Measurements from ENCODE around the gene SH3TC1. TPM values are rescaled to one million over a fixed set of nuclear protein-coding genes. Genes with fewer than 3 reads are reported as not detected.

The SH3TC1 gene
- total RNA-seq, 1 donor from 2014 or later, result 1.2 TPM

DNA sequence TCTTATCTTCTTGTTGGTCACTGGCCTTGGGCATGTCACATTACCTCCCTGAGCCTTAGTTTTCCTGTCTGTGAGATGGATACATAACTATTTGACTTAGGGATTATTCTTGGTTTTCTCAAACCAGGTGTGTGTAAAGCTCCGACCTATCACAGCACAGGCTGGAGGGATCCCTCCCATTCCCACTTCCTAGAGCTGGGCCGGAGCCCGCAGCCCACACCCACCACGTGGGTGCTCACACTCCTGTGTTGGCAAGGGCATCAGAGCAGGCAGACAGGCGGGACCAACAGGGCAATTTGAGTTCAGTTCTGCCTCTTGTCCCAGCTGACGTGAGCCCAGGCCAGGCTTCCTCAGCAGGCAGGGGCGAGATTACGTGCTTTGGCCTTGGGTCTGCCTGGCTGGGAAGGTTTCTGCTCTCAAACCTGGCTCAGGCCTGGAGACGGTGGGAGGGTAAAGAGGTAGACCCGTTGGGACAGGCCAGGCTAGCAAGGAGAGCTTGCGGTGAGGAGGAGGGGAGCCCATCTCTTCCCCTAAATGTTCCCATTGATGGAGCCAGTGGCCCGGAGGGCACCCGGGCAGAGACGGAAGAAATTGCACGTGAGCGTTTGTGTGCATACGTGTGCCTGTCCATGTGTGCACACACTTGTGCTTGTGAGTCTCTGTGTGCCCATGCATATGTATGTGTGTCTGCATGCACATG lies 734 bp upstream of the SH3TC1 start:
- Histone ChIP-seq H3K4me3 (ENCODE audit: insufficient read depth, low read depth, low read length) (no peak overlapping the region), H3K4me2 (ENCODE audit: low read length) (peak overlapping the region; percentile 82), H3K27ac (ENCODE audit: low read depth, low read length) (no peak overlapping the region)

GRCh38 chr4:8199594-8200301 lies 658 bp downstream of the SH3TC1 start:
- no peak for DNase-seq (ENCODE audit: low read depth)
- H2AFZ ChIP-seq (ENCODE audit: low read depth, low read length), result peak overlapping the region; percentile 74
- no peaks in the 10 kb centered on the region for H4K20me1 ChIP-seq (ENCODE audit: insufficient read depth, low read length)
- Mint-ChIP-seq H3K36me3 (ENCODE audit: low read depth, unreplicated experiment) (peaks cover 2% of the 10 kb centered on the region), H3K4me3 (ENCODE audit: unreplicated experiment) (no peak overlapping the region), H3K9me3 (ENCODE audit: unreplicated experiment) (no peaks in the 10 kb centered on the region), H3K27me3 (ENCODE audit: low read depth, unreplicated experiment) (peaks cover 44% of the 10 kb centered on the region), H3K27ac (ENCODE audit: unreplicated experiment) (no peak overlapping the region), H3K4me1 (ENCODE audit: low read depth, unreplicated experiment) (peaks cover 10% of the 10 kb centered on the region)
- H3K36me3 ChIP-seq (ENCODE audit: insufficient read depth, low read length), result no peaks in the 10 kb centered on the region
- peak overlapping the region; percentile 82 for H3K4me2 ChIP-seq (ENCODE audit: low read length)
- H3K9ac ChIP-seq (ENCODE audit: low read length), result peak overlapping the region; percentile 74
- H3K79me2 ChIP-seq (ENCODE audit: insufficient read depth, low read length), result no peaks in the 10 kb centered on the region
- no peak for TF ChIP-seq CTCF (IDR thresholded peaks at IDR 0.05; ENCODE audit: insufficient read depth, low read depth, low read length)
- no peak for TF ChIP-seq EZH2 (IDR thresholded peaks at IDR 0.05; ENCODE audit: insufficient read depth, low read length)
- peak overlapping the region; percentile 19 for H3K4me3 ChIP-seq (ENCODE audit: insufficient read depth, low read depth, low read length)
- no peaks in the 10 kb centered on the region for H3K9me3 ChIP-seq (ENCODE audit: insufficient read depth, low read depth, low read length)
- H3K4me1 ChIP-seq (ENCODE audit: insufficient read depth, low read length), result peaks cover 22% of the 10 kb centered on the region
- peaks cover 6% of the 10 kb centered on the region for H3K27me3 ChIP-seq (ENCODE audit: insufficient read depth, low read length)
- FAIRE-seq, result no peak
- H3K27ac ChIP-seq (ENCODE audit: low read depth, low read length), result peak overlapping the region; percentile 27

More for the DNA sequence above, 734 bp upstream of the SH3TC1 start:
- Histone ChIP-seq H3K27me3 (ENCODE audit: insufficient read depth, low read length) (peaks cover 6% of the 10 kb centered on the region), H3K36me3 (ENCODE audit: insufficient read depth, low read length) (no peaks in the 10 kb centered on the region), H3K9ac (ENCODE audit: low read length) (peak overlapping the region; percentile 74), H3K4me1 (ENCODE audit: insufficient read depth, low read length) (peaks cover 22% of the 10 kb centered on the region), H4K20me1 (ENCODE audit: insufficient read depth, low read length) (no peaks in the 10 kb centered on the region), H3K9me3 (ENCODE audit: insufficient read depth, low read depth, low read length) (no peaks in the 10 kb centered on the region), H3K79me2 (ENCODE audit: insufficient read depth, low read length) (no peaks in the 10 kb centered on the region), H2AFZ (ENCODE audit: low read depth, low read length) (peak overlapping the region; percentile 74)
- no peak for FAIRE-seq
- Mint-ChIP-seq H3K9me3 (ENCODE audit: unreplicated experiment) (no peaks in the 10 kb centered on the region), H3K4me3 (ENCODE audit: unreplicated experiment) (peak overlapping the region; percentile 6), H3K4me1 (ENCODE audit: low read depth, unreplicated experiment) (peaks cover 10% of the 10 kb centered on the region), H3K27ac (ENCODE audit: unreplicated experiment) (peak overlapping the region; percentile 23), H3K27me3 (ENCODE audit: low read depth, unreplicated experiment) (peaks cover 46% of the 10 kb centered on the region), H3K36me3 (ENCODE audit: low read depth, unreplicated experiment) (peaks cover 2% of the 10 kb centered on the region)
- no peak for DNase-seq (ENCODE audit: low read depth)
- TF ChIP-seq EZH2 (IDR thresholded peaks at IDR 0.05; ENCODE audit: insufficient read depth, low read length), result no peak
- TF ChIP-seq CTCF (IDR thresholded peaks at IDR 0.05; ENCODE audit: insufficient read depth, low read depth, low read length), result no peak
